ENCODE data around the gene ATP6V0E1. TPM values are rescaled to one million over a fixed set of nuclear protein-coding genes. Genes with fewer than 3 reads are reported as not detected.

Gene ATP6V0E1
- total and polyA plus RNA-seq, 9 donors: 85.8 to 115 (median 99.0) TPM

DNA sequence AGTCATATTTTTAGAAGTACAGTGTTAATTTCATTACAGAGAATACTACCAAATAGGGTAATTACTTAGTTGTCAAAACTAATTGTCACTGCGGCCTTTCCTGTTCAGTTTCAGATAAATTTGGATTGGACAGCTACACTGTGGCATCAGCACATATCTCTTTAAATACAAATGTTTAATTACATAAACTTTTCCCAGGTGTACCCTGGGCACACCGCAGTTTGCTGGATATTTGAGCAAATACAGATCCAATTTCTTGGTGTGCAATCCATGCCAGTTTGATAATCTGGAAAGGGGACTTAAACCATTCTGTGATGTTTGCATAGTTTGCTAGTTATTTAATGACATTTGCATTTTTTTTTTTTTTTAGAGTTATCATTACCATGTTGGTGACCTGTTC is 10.8 kb downstream of the ATP6V0E1 start:
- no CpG with 5 or more reads among the region's 2 CpGs for WGBS (ENCODE audit: insufficient coverage)
- no peak overlapping the region for H3K4me3 ChIP-seq (ENCODE audit: low read length)
- no peaks in the 10 kb centered on the region for H3K9me3 ChIP-seq (replicated peaks; ENCODE audit: control insufficient read depth, low read depth, low read length)
- H3K36me3 ChIP-seq (ENCODE audit: control insufficient read depth, insufficient read depth, low read length): peaks cover 15% of the 10 kb centered on the region
- no peaks in the 10 kb centered on the region for H3K4me1 ChIP-seq (ENCODE audit: control insufficient read depth, insufficient read depth, low read length)
- H3K27ac ChIP-seq (ENCODE audit: low read length): no peak overlapping the region
- DNase-seq: no peak
- H3K27me3 ChIP-seq (ENCODE audit: control insufficient read depth, insufficient read depth, low read length): no peaks in the 10 kb centered on the region

DNA sequence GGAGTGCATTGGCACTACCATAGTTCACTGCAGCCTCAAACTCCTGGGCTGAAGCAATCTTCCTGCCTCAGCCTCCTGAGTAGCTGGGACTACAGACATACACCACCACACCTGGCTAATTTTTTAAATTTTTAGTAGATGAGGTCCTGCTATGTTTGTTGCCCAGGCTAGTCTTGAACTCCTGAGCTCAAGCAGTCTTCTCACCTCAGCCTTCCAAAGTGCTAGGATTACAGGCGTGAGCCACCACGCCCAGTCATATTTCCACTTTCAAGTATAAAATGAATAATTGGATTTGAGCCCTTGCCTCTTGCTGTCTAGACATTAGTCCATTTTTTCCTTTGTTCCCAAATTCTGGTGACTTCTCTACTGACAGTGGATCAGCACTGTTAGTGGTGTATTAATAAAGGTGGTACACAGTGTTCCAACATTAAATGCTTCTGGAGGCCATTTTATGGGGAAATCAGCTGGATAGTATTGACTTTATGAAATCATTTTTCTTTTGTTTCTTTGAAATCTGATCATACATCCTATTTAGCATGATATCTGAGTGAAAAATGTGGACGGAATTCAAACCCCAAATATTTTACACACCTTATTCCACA is 15.9 kb downstream of the ATP6V0E1 start:
- peaks cover 13% of the 10 kb centered on the region for H3K36me3 ChIP-seq (ENCODE audit: control insufficient read depth, insufficient read depth, low read length)
- no CpG with 5 or more reads among the region's 3 CpGs for WGBS (ENCODE audit: insufficient coverage)
- DNase-seq: no peak

DNA sequence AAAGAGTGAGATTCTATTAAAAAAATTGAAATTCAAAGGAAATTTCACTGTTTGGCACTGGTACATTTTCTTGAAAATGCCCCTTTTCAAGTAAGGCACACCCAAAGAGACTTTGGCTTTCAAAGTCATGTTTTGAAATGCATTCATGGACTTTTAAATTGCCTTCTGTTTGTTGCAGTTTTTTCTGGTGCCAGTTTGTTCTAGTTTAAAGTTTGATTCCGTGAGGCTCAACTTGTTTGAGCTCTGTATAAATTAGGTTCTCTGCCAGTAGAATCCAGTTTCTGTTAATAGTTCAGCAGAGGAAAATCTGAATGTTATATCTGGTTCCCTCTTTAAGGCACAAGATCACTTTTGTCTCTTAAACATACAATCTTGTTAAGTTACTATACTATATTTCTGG is 16.4 kb downstream of the ATP6V0E1 start:
- no peaks in the 10 kb centered on the region for H3K4me1 ChIP-seq (ENCODE audit: control insufficient read depth, insufficient read depth, low read length)
- peak; percentile 49 for DNase-seq
- H3K27ac ChIP-seq (ENCODE audit: low read length): no peak overlapping the region
- WGBS (ENCODE audit: insufficient coverage): no CpG with 5 or more reads among the region's 1 CpG
- no peaks in the 10 kb centered on the region for H3K27me3 ChIP-seq (ENCODE audit: control insufficient read depth, insufficient read depth, low read length)
- no peaks in the 10 kb centered on the region for H3K9me3 ChIP-seq (replicated peaks; ENCODE audit: control insufficient read depth, low read depth, low read length)
- peaks cover 13% of the 10 kb centered on the region for H3K36me3 ChIP-seq (ENCODE audit: control insufficient read depth, insufficient read depth, low read length)
- H3K4me3 ChIP-seq (ENCODE audit: low read length): no peak overlapping the region

More for the DNA sequence above, 15.9 kb downstream of the ATP6V0E1 start:
- Histone ChIP-seq H3K4me1 (ENCODE audit: control insufficient read depth, insufficient read depth, low read length) (no peaks in the 10 kb centered on the region), H3K4me3 (ENCODE audit: low read length) (no peak overlapping the region), H3K9me3 (replicated peaks; ENCODE audit: control insufficient read depth, low read depth, low read length) (no peaks in the 10 kb centered on the region), H3K27ac (ENCODE audit: low read length) (no peak overlapping the region), H3K27me3 (ENCODE audit: control insufficient read depth, insufficient read depth, low read length) (no peaks in the 10 kb centered on the region)

DNA sequence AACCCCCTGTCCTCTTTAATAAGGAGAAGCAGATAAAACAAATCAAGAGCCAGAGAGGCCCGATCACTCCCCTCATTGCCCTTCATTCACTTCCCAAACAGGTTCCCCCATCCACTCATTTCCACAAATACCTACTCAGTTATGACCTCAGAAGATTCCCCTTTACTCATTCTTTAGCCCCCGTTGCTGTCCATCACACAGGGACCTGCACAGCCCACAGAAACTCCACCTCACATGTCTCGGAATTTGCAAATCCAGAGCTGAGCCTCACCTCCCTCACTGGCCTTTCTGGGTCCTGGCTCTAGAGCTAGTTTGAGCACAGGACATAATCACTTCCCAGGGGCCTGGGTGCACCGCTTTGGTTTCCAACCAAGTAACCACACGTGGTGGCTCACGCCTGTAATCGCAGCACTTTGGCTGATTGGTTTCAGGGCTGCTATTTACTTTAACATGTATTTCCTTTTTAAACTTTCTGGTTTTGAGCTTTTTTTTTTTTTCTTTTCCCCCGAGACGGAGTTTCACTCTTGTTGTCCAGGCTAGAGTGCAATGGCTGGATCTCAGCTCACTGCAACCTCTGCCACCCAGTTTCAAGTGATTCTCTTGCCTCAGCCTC is 17.8 kb downstream of the ATP6V0E1 start:
- no peaks in the 10 kb centered on the region for H3K9me3 ChIP-seq (replicated peaks; ENCODE audit: control insufficient read depth, low read depth, low read length)
- no peak for DNase-seq
- 92% methylated on average over 3 of the region's 9 CpGs for WGBS (ENCODE audit: insufficient coverage)
- H3K4me1 ChIP-seq (ENCODE audit: control insufficient read depth, insufficient read depth, low read length): no peaks in the 10 kb centered on the region
- H3K36me3 ChIP-seq (ENCODE audit: control insufficient read depth, insufficient read depth, low read length): peaks cover 2% of the 10 kb centered on the region
- no peaks in the 10 kb centered on the region for H3K27me3 ChIP-seq (ENCODE audit: control insufficient read depth, insufficient read depth, low read length)
- H3K27ac ChIP-seq (ENCODE audit: low read length): no peak overlapping the region
- H3K4me3 ChIP-seq (ENCODE audit: low read length): no peak overlapping the region

DNA sequence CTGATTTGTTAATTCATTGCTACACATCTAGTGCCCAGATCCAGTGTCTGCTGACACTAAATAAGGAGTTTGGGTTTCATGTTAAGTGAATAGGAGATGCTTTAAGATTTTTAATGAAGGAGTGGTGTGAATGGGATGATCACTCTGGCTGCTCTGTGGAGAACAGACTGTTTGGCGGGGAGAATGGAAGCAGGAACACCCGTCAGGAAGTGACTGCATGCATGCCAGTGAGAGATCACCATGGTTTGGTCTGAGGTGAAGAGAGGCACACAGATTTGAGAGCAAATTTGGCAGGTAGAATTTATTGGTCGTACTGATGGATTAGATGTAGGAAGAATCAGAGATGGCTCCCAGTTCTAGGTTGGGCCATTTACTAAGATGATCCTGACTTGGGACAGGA is 19.8 kb downstream of the ATP6V0E1 start:
- WGBS (ENCODE audit: insufficient coverage): 78% methylated on average over 3 of the region's 3 CpGs
- peaks cover 3% of the 10 kb centered on the region for H3K4me1 ChIP-seq (ENCODE audit: control insufficient read depth, insufficient read depth, low read length)
- DNase-seq: no peak
- no peaks in the 10 kb centered on the region for H3K36me3 ChIP-seq (ENCODE audit: control insufficient read depth, insufficient read depth, low read length)
- H3K27ac ChIP-seq (ENCODE audit: low read length): no peak overlapping the region
- H3K27me3 ChIP-seq (ENCODE audit: control insufficient read depth, insufficient read depth, low read length): no peaks in the 10 kb centered on the region
- H3K4me3 ChIP-seq (ENCODE audit: low read length): no peak overlapping the region
- H3K9me3 ChIP-seq (replicated peaks; ENCODE audit: control insufficient read depth, low read depth, low read length): no peaks in the 10 kb centered on the region

DNA sequence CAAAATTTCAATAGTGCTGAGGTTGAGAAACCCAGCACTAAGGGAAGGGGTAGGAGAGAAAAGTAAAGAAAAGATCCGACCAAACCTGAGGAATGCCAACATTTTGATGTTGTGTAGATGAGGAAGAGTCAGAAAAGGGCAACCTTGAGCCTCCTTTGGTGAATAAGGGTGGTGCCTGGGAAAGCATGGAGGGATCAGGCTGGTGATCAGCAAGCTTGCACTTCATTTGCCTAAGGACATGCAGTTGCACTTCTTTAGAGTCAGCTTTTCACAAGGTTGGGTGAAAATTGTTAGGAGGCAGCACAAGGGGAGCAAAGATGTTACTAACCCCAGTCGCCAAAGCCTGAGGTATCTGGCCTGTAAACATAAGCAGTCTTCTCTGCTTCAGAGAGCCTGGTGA is 20.4 kb downstream of the ATP6V0E1 start:
- WGBS (ENCODE audit: insufficient coverage): 74% methylated on average over 2 of the region's 2 CpGs
- H3K9me3 ChIP-seq (replicated peaks; ENCODE audit: control insufficient read depth, low read depth, low read length): no peaks in the 10 kb centered on the region
- no peaks in the 10 kb centered on the region for H3K36me3 ChIP-seq (ENCODE audit: control insufficient read depth, insufficient read depth, low read length)
- H3K4me3 ChIP-seq (ENCODE audit: low read length): no peak overlapping the region
- H3K4me1 ChIP-seq (ENCODE audit: control insufficient read depth, insufficient read depth, low read length): peaks cover 3% of the 10 kb centered on the region
- no peak overlapping the region for H3K27ac ChIP-seq (ENCODE audit: low read length)
- no peaks in the 10 kb centered on the region for H3K27me3 ChIP-seq (ENCODE audit: control insufficient read depth, insufficient read depth, low read length)
- no peak for DNase-seq

DNA sequence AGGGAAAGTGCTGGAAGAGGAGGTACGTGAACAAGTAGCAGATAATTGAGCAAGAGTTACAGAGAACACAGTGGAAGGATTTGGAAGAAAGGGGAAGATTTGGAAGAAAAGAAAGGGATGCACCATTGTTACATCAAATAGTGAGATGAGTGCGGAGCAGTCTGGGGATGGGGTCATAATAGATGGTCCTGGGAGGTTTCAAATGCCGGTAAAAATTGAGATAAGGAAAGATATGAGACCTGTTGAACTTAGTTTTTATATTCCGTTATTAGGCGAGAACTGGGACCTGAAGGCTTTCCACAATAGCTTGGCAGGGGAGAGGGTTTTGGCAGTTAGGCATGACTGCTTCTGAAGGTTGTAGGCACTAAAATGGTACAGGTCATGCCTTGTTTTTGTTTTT is 20.9 kb downstream of the ATP6V0E1 start:
- H3K9me3 ChIP-seq (replicated peaks; ENCODE audit: control insufficient read depth, low read depth, low read length): no peaks in the 10 kb centered on the region
- H3K4me3 ChIP-seq (ENCODE audit: low read length): no peak overlapping the region
- no peaks in the 10 kb centered on the region for H3K36me3 ChIP-seq (ENCODE audit: control insufficient read depth, insufficient read depth, low read length)
- DNase-seq: no peak
- no peak overlapping the region for H3K27ac ChIP-seq (ENCODE audit: low read length)
- 88% methylated on average over 4 of the region's 5 CpGs for WGBS (ENCODE audit: insufficient coverage)
- H3K4me1 ChIP-seq (ENCODE audit: control insufficient read depth, insufficient read depth, low read length): peaks cover 3% of the 10 kb centered on the region
- no peaks in the 10 kb centered on the region for H3K27me3 ChIP-seq (ENCODE audit: control insufficient read depth, insufficient read depth, low read length)

DNA sequence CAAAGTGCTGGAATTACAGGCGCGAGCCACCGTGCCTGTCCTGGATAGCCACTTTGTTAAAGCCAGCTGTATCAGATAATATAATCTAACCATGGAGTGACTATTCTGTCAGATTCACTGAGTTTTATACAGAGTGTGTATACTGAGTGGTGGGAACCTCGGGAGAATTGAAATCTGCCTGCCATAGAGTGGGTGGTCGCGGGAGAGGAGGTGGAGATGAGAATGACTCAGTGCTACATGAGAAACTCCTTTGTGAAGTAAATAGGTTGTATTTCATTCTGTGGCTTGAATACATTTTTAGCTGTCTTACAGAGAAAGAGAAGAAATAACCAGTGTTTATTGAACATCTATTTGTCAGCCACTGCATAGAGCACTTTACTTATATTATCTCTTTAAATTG is 26.4 kb downstream of the ATP6V0E1 start:
- Histone ChIP-seq H3K27me3 (ENCODE audit: control insufficient read depth, insufficient read depth, low read length) (no peaks in the 10 kb centered on the region), H3K4me3 (ENCODE audit: low read length) (no peak overlapping the region), H3K27ac (ENCODE audit: low read length) (no peak overlapping the region), H3K9me3 (replicated peaks; ENCODE audit: control insufficient read depth, low read depth, low read length) (no peaks in the 10 kb centered on the region), H3K4me1 (ENCODE audit: control insufficient read depth, insufficient read depth, low read length) (peaks cover 3% of the 10 kb centered on the region), H3K36me3 (ENCODE audit: control insufficient read depth, insufficient read depth, low read length) (no peaks in the 10 kb centered on the region)
- 50% methylated on average over 1 of the region's 6 CpGs for WGBS (ENCODE audit: insufficient coverage)
- DNase-seq: no peak

DNA sequence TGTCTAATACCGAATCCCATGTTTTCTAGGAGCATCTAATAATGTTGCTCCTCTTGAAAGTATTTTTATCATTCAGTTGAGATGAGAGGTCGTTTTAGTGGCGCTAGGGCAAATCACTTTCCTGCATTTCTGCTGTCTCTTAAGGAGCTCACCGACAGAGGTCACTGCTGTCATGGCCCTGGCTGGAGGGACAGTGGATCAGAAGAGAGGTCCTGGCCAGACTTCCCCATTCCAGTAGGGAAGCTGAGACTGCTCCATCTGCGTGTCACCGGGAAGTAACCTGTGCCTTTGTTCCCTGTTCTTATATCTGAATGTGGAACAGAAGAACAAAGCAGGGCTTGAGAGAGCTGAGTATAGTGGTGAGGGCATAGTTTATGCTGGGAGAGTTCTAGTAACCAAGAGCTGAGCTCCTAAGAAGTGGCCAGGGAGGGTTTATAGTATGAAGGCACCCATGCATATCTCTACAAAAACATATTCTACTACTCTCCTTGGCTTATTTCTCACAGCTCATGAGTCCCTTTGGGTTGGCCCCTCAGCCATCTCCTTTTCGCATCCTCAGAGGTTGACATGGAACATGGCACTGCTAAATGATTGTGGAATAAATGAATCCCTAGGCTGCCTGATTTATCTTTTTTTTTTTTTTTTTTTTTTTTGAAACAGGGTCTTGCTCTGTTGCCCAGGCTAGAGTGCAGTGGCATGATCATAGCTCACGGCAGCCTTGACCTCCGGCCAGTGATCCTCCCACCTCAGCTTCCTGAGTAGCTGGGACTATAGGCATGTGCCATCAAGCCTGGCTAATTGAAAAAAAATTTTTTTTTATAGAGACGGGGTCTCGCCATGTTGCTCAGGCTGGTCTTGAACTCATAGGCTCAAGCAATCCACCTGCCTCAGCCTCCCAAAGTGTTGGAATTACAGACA is 27.2 kb downstream of the ATP6V0E1 start:
- H3K9me3 ChIP-seq (replicated peaks; ENCODE audit: control insufficient read depth, low read depth, low read length): no peaks in the 10 kb centered on the region
- no peaks in the 10 kb centered on the region for H3K36me3 ChIP-seq (ENCODE audit: control insufficient read depth, insufficient read depth, low read length)
- WGBS (ENCODE audit: insufficient coverage): 67% methylated on average over 8 of the region's 11 CpGs
- H3K4me3 ChIP-seq (ENCODE audit: low read length): no peak overlapping the region
- no peak overlapping the region for H3K27ac ChIP-seq (ENCODE audit: low read length)
- peak; percentile 41 for DNase-seq
- H3K4me1 ChIP-seq (ENCODE audit: control insufficient read depth, insufficient read depth, low read length): peaks cover 3% of the 10 kb centered on the region
- no peaks in the 10 kb centered on the region for H3K27me3 ChIP-seq (ENCODE audit: control insufficient read depth, insufficient read depth, low read length)

DNA sequence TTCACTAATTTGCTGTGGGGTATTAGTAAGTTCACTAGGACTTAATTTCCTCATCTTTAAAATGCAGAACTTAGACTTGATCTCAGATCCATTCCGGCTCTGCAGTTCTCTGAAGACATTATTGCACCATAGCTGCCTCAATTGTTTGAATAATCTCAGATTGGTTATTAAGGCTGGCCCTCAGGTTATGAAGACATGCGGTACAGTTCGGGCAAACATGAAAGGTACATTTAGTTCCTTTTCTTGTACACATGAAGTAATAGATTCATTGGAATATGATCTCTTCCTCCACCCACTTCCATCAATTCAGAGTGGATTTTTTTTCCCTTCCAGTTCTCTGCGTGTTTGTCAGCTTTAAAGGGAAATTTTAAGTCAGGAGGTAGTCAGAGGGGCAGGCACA is 28.0 kb downstream of the ATP6V0E1 start:
- no CpG with 5 or more reads among the region's 4 CpGs for WGBS (ENCODE audit: insufficient coverage)
- Histone ChIP-seq H3K36me3 (ENCODE audit: control insufficient read depth, insufficient read depth, low read length) (no peaks in the 10 kb centered on the region), H3K4me3 (ENCODE audit: low read length) (no peak overlapping the region), H3K27ac (ENCODE audit: low read length) (no peak overlapping the region), H3K27me3 (ENCODE audit: control insufficient read depth, insufficient read depth, low read length) (no peaks in the 10 kb centered on the region), H3K4me1 (ENCODE audit: control insufficient read depth, insufficient read depth, low read length) (peaks cover 5% of the 10 kb centered on the region), H3K9me3 (replicated peaks; ENCODE audit: control insufficient read depth, low read depth, low read length) (no peaks in the 10 kb centered on the region)
- DNase-seq: no peak
